Right renal cortex interstitium (tissue), 3 donors: ENCODE results near the gene BEST4. TPM values are rescaled to one million over a fixed set of nuclear protein-coding genes. Genes with fewer than 3 reads are reported as not detected.
"Not testable (repeated sequence)": the region's sequence is repeated elsewhere in the genome, so short reads cannot be mapped to it uniquely, and the experiment has no call there.

Experiments
- DNase-seq, 3 donors: peaks; one replicate each; pipeline ENCODE4 v3.0.0-alpha.2; 2013; ENCODE audit warnings: low read depth in 3 of 3, low spot score in 2 of 3
- polyA plus RNA-seq, 3 donors: library from polyadenylated mRNA; unstranded; fragments of 120-200 nt; gene quantifications; one replicate each; pipeline ENCODE4 v1.2.1, GENCODE V29; 2013; ENCODE audit not compliant: insufficient read length in 3 of 3

The BEST4 gene
- polyA plus RNA-seq, 3 donors = 0.68 to 1.0 (median 0.89) TPM

DNA sequence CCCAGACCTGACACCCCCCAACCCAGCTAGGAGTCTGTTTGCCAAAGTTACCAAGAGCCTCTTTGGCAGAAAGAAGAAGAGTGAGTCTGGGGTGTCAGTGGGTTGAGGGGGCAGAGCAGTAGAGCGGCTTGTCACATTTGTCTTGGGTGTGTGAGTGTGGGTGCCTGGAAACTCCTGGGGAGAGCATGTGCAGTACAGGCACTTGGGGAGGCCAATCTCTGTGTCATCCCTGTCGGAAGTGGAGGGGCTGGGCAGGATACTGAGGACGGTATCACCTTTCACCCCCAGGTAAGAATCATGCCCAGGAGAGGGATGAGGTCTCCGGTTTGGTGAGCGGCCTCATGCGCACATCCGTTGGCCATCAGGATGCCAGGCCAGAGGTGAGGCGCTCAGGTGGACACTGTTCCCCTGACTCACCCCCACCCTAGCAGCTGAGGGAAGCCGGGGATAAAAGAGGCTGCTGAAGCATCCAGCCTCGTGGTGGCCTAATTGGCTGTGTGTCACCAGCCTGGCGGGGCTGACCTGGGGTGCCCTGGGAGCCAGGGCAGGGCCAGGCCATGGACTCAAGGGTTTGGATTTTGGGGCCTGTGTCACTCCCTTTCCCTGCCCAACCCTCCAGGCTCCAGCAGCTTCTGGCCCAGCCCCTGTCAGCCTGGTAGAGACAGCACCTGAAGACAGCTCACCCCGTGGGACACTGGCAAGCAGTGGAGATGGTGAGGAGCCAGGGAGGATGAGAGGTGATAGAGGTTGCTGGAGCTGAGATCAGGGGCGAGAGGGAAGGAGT, 15.5 kb upstream of the BEST4 start:
- no peak for DNase-seq

DNA sequence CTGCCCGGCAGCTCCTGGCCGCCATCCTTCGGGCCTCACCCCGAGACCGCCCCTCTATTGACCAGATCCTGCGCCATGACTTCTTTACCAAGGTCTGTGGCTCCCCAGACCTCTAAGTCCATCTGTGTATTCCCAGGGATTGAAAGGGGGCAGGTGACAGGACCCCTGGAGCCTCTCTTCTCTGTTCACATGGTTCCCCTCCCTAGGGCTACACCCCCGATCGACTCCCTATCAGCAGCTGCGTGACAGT, 15.0 kb upstream of the BEST4 start:
- DNase-seq = no peak

DNA sequence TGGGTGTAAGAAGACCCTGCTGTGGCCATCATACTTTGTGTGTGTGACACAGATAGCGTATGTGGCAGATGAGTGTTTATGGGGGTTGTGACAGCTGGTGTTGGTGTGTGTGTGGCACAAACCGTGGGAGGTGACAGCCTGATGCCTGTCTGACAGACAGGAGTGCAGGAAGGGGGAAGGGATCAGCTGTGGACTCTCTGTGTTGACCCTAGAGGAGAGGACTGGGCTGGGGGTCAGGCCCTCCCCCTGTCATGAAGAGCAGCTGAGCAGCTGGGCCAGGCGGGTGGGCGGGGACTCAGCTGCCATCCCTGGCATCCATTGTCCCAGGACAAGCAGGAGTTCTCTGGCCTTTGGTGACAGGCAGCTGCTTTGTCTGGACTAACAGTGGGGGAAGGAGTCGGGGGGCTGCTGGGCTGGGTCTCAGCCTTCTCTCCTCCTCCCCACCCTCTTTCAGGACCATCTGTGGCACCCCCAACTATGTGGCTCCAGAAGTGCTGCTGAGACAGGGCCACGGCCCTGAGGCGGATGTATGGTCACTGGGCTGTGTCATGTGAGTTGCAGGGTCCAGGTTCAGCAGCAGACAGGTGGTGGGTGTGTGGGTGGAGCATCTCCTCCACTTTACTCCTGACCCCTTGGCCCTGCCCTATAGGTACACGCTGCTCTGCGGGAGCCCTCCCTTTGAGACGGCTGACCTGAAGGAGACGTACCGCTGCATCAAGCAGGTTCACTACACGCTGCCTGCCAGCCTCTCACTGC, 14.5 kb upstream of the BEST4 start:
- no peak for DNase-seq

DNA sequence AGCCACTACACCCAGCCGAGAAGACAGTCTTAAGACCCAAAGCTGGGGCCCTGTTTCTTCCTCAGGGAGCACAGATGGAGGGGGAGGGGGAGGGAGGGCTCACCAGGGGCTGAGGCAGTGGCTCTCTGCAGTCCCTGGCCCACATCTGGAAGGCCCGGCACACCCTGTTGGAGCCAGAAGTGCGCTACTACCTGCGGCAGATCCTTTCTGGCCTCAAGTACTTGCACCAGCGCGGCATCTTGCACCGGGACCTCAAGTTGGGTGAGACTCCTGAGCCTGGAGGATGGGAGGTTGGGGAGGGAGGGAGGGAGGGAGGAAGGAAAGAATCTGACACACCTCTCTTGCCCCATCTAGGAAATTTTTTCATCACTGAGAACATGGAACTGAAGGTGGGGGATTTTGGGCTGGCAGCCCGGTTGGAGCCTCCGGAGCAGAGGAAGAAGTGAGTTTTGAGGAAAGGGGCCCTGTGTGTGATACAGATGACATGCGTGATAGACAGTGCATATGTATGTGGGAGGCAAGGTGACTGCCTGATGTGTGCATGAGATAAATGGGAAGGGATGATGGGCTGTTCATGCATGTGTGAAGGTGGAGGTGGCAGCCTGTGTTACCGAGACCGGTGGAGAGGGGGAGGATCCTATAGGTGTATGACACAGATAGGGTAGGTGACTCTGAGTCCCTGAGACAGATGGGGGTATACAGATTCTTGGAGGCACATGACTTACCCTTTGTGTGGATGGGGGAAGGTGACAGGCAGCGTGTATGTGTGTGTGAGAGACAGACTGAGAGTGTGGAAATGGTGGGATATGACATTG, 13.7 kb upstream of the BEST4 start:
- DNase-seq = no peak

DNA sequence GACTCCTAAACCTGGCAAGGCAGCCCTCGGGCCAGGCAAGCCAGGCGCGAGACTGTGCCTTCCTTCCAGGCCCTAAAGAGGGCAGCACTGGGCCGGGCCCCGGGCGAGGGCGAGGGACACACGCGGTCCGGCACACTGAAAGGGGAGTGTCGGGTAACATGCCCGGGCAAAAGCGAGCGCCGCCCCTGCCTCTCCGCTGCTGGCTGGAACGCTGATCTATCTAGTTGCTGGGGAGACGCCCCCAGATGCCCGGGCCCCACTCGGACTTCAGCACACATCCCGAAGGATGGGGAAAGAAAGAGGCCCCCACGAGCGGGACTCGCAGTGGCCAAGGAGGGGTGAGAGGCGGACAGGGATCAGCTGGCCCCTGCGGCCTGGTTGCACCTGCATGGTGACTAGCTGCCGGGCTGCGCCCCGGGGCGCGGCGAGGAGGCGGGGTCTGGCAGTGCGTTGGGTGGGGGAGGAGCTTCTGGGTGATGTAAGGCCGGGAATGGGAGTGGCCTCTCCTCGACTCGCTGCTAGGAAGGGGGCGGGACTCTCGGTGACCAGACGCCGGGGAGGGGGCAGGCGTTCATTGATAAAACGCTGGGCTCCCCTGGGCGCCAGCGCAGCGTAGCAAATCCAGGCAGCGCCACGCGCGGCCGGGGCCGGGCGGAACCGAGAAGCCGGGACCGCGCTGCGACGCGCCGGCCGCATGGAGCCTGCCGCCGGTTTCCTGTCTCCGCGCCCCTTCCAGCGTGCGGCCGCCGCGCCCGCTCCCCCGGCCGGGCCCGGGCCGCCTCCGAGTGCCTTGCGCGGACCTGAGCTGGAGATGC, 12.0 kb upstream of the BEST4 start, which contains the start of gene PLK3:
Gene PLK3, plus strand, starts transcription at position 608 of the 815 bp plus-strand sequence. Its CDS starts 87 bp downstream, at position 695.
- peak; percentile 88 to 95 (median 94) for DNase-seq

DNA sequence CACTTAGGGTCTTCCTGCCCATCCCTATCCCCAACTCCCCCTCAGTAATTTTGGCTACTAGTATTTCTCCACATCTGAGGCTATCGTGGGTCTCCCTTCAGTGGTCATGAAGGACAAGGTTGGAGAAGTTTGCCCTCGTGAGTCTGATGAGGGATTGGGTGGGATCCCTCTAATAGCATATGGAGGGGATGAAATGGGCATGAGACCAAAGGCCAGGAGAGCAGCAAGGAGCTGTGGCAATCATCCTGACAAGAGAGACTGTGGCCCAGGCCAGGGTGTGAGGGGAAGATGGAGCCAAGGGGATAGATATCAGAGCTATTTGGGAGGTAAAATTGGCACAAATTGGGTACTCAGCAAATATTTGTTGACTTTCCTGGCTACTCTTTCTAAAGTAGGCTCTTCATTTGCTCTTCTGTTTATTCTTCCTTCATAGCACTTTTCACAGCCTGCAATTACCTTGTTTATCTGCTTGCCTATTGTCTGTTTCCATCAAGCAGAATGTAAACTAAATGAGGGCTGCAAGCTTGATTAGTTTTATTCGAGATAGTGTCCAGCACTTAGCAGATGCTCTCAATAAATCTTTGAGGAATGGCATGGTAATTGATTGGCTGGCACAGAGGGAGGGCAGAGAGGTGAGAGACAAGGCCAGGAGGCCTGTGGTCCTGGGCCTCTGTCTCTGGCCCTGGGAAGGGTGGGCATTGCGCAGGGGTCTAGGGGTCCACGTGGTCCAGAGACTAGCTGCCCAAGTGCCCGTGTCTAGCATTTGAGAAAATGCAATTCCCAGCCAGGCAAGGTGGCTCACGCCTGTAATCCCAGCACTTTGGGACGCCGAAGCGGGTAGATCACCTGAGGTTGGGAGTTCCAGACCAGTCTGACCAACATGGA, 10.8 kb upstream of the BEST4 start:
- DNase-seq = no peak

DNA sequence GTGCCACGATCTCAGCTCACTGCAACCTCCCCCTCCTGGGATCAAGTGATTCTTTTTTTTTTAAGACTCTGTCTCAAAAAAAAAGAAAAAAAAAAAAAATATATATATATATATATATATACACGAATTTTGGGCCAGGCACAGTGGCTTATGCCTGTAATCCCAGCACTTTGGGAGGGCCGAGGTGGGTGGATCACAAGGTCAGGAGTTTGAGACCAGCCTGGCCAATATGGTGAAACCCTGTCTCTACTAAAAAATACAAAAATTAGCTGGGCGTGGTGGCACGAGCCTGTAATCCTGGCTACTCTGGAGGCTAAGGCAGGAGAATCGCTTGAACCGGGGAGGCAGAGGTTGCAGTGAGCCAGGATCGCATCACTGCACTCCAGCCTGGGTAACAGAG, 9.9 kb upstream of the BEST4 start:
- not testable (repeated sequence) for DNase-seq

DNA sequence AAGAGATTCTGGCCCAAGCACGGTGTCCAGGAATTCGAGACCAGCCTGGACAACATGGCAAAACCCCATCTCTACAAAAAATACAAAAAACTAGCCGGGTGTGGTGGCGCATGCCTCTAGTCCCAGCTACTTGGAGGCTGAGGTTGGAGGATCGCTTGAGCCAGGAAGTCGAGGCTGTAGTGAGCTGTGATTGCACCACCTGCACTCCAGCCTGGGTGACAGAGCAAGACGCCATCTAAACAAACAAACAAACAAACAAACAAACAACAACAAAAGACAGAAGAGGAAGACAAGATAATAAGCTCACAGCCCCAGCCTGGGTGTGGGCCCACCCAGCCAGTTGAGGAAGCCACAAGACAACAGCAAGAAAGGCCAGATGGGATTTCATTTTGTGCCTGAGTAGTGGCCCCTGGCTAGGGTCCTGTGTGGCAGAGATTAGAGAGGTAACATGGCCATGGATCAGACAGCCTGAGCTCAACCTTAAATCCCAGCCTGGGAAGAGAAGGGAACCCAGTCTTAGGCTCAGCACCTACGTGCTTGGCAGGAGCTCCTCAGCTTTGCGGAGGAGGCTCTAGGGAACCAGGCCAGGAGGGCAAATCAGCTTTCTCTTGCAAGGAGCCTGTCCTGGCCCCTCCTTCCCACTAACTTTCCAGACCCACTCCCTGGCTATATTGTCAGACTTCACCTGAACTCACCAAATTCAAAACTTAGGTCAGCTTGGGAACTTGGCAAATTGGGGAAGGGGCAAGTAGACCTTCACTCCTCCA, 4.9 kb upstream of the BEST4 start:
- DNase-seq = no peak

DNA sequence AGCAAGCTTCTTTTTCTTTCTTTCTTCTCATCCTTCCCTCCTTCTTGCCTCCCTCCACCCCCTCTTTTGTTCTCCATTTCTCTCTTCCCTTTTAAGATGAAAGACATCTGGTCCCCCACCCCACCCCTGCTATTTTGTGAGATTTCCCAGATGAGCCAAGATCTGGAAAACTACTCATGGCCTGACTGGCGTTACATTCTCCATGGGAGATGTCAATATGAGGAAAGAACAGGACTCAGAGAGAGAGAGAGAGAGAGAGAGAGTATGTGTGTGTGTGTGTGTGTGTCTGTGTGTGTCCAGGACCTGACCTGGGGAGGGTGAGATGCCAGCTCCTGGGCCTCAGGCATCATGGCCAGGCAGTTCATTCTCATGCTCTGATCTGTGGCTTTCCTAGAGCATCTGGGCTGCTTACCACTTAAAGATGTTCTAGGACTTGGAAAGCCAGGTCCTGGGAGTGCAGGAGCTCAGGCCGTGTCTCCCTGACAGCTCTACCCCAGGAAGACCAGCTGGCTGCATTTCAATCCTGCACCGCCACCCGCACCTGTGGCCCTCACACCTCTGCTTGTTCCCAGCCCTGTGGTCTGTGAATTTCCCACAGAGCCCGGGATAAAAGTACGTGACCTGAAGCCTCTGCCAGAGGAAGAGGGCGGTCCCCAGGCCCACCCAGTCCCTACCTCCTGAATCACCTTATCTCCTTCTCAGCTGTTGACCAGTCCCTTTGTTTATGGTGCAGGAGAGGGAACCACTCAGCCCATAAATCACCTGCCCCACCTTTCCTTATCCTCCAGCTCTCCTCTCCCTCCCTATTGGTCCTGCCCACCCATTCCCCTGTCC, 3.2 kb upstream of the BEST4 start:
- no peak for DNase-seq

DNA sequence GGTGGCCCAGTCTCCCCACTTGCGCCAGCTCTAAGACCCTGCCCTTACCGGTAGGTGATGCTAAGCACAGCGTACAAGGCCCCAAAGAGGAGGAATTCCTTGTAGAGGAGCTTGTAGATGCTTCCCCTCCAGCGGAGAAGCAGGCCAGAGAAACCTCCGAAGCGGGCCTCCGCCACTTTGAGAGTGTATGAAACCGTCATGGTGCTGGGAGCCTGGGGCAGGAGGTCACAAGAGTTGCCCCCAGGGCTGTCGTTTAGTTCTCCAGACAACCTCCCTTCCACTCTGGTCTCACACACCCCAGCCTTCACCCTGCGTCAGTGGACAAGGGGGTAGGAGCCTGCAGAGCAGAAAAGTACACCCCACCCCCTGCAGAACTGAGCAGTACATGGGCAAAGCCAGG, 464 bp downstream of the BEST4 start:
- DNase-seq = no peak

DNA sequence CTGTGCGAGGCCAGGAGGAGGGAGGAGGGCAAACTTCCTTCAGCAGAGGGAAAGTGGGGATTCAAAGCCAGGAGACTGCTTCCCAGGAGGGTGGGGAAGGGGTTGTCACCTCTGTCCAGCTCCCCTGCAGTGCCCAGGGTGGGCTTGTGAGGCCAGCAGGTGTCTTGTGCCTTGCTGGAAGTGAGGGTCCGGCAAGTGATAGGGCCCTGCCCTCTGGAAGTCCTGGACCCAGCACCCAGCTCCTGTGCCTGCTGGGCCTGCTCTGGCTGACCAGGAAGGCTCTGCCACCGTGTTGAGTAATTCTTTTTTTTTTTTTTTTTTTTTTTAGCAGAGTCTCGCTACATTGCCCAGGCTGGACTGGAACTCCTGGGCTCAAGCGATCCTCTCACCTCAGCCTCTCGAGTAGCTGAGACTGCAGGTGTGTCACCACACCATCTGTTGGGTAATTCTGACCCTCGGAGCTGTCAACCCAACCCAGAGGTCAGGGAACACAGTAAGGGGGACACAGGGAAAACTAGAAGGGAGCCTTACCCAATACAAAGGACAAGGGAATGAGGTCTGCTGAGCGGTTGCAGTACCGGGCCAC, 1.0 kb downstream of the BEST4 start:
- DNase-seq = no peak

DNA sequence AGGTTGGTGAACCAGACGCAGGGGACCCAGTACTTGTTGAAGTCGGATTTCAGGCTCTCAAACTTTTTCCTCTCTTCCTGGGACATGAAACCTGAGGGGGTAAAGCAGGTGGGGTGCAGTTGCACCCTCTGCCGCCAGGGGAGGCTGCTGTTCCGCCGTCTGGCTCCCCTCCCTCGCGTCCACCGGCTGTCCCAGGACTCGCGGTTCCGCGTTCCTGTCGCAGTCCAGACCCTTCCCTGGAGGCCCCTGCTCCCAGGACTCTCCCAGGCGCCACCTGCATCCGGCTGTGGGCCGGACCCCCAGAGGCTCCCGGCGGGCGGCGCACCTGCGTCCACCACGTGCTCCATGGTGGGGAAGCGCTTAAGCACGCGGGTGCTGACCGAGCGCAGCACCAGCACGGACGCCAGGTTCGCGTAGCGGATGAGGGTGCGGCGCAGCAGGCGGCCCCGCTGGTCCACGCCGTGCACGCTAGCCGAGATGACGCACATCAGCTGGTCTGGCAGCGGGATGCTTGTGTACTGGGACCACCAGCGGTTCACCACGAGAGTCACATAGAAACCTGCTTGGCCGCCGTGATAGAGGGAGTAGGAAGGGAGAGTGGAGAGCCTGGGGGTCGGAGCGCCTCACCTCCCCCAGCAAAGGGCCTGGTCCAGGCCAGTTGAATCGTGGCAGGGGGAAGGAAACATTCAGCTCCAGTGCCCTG, 1.7 kb downstream of the BEST4 start:
- DNase-seq = no peak

DNA sequence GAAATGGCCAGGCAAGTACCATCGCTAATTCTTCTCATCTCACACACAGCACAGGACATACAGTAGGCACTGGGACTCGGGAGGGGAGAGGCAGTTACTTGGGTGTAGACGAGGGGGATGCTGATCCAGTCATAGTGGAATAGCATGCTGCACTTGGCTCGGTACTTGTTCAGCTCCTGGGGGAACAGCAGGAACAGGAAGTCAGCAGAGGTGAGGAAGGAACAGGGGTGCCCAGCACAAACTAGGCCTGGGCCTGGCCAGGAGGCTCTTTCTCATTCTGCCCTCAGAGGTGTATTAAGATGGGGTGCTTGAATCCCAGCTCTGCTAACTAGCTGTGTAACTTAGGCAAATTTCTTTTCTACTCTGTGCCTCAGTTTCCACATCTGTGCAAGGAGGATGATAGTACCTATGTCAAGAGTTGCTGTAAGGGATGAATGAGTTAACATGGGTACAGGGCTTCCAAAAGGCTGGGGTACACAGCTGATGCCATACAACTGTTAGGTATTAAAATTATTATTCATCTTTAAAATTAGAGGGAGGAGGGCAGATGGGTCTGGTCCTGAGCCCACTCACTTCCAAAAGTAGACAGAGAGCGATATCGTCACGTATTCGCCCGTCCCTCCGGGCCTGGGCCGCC, 2.4 kb downstream of the BEST4 start:
- DNase-seq = no peak

DNA sequence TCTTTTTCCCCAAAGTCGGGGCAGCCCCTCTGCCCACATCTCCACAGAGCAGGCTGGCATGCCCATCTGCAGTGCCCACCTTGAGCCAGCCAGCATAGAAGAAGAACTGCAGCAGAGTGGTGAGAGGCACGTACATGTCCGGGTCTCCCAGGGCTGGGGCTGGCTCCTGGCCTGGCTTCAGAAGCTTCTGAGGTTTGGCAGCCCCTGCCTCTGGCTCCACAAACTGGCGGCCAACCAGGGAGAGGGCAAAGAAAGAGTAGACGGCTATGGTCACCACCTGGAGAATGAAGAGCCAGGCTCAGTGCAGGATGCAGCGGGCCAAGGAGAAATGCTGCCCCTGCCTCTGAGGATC, 3.0 kb downstream of the BEST4 start:
- DNase-seq = no peak

DNA sequence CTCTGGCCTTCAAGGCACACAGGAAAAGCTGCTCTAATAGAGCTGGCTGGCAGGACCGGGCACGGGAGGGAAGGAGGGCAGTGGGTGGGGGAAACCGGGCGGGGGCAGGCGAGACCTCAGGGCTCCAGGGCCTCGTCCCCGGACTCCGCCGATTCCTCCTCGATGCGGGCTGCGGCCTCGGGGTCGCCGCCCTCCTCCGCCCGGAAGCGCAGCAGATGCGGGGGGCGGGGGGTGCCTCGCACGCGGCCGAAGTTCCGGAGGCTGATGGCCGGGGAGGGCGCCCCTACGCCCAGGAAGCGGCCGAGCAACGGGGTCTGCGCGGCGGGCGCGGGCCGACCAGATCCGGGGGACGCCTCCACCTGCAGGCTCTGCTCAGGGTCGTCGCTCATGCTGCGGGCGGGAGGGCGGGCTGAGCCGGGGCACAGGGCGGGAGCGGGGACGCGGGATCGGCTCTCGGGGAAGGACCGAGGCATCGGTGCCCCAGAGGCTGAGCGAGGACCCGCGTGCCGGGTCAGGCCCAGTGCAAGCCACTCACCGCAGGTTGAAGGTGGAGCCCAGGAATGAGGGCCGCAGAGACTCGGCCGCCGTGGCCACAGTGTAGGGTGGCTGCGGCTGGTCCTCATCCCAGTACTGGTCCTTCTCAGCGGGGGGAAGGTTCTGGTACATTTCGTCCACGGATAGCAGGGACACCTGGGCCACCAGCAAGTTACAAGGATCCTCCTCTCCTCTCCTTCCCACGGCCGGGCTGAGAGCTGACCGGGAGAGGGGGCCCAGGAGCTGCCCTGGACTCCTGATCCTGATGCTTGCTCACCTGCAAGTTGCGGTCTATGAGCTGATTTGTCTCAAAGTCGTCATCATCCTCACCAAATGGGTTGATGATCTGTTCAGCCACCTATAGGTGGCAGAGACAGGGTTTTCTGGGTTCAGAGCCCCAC, 3.6 kb downstream of the BEST4 start:
- no peak for DNase-seq

DNA sequence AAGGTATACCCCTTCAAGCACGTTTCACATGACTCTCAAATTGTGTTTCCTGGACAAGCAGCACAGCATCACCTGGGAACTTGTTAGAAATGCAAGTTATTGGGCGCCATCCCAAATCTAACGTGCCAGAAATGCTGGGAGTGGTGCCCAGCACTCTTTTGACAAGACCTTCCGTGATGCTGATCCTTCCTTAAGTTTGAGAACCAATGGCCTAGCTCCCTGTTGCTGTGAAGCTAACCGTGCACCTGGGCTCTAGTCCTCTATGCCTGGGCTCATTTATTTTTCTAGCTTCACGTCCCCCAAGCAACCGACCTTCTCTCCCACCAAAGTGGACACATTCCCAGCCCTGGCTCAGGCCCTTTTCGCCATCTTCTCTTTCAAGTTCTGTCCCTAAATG, 4.3 kb downstream of the BEST4 start:
- DNase-seq = no peak
